HT-29 (cell line): ENCODE data around the gene XRCC3. TPM values are rescaled to one million over a fixed set of nuclear protein-coding genes. Genes with fewer than 3 reads are reported as not detected.

Experiments used
- DNase-seq: peaks from one replicate; pipeline ENCODE4 v3.0.0-alpha.2; 2015; ENCODE audit warnings: low spot score
- total RNA-seq: library from RNA; depleted of rRNA; stranded (reverse); fragments of >200 nt; shearing (Covaris generic); gene quantifications from 2 replicates; pipeline ENCODE4 v1.2.3, GENCODE V29; 2014

XRCC3 gene
- total RNA-seq, 1 experiment from 2014 or later, result 86.3 TPM

- no peak for DNase-seq
These were observed 11.2 kb upstream of the XRCC3 start for GRCh38 chr14:103726474-103726873.

GRCh38 chr14:103725739-103726395, 10.6 kb upstream of the XRCC3 start:
- DNase-seq, result no peak

GRCh38 chr14:103725001-103725682, 9.9 kb upstream of the XRCC3 start:
- no peak for DNase-seq

- peak; percentile 24 for DNase-seq
These were observed 8.9 kb upstream of the XRCC3 start for GRCh38 chr14:103724116-103724515.

- no peak for DNase-seq
These were observed 8.5 kb upstream of the XRCC3 start for GRCh38 chr14:103723748-103724081.

- no peak for DNase-seq
These were observed 6.3 kb upstream of the XRCC3 start for GRCh38 chr14:103721334-103722120.

GRCh38 chr14:103719751-103720150, 4.5 kb upstream of the XRCC3 start:
- DNase-seq, result no peak

- DNase-seq, result no peak
These were observed 3.3 kb upstream of the XRCC3 start for GRCh38 chr14:103718572-103718971.

- no peak for DNase-seq
These were observed 1.7 kb upstream of the XRCC3 start for GRCh38 chr14:103716899-103717411.

GRCh38 chr14:103716091-103716801, 995 bp upstream of the XRCC3 start:
- no peak for DNase-seq

GRCh38 chr14:103714063-103714724, 1.1 kb downstream of the XRCC3 start:
- no peak for DNase-seq

- DNase-seq, result no peak
These were observed 1.8 kb downstream of the XRCC3 start for GRCh38 chr14:103713304-103714062.

- DNase-seq, result no peak
These were observed 2.5 kb downstream of the XRCC3 start for GRCh38 chr14:103712633-103713247.

- DNase-seq, result peak; percentile 35
These were observed 3.5 kb downstream of the XRCC3 start for GRCh38 chr14:103711516-103712431.

- DNase-seq, result no peak
These were observed 4.4 kb downstream of the XRCC3 start for GRCh38 chr14:103710771-103711377.

GRCh38 chr14:103709814-103710213, 5.4 kb downstream of the XRCC3 start:
- DNase-seq, result no peak

GRCh38 chr14:103708750-103709187, 6.5 kb downstream of the XRCC3 start:
- DNase-seq, result no peak
